SH-SY5Y (cell line): ENCODE data around the gene SPINT4.

Source experiments
- GATA2 ChIP-seq: IDR thresholded peaks from 2 replicates; pipeline ENCODE4 v1.6.1; 2011; ENCODE audit warnings: mild to moderate bottlenecking, low read depth, low read length
- GATA3 ChIP-seq: IDR thresholded peaks from 2 replicates; pipeline ENCODE4 v1.6.1; 2011; ENCODE audit warnings: low read depth, mild to moderate bottlenecking, low read length, moderate library complexity

DNA sequence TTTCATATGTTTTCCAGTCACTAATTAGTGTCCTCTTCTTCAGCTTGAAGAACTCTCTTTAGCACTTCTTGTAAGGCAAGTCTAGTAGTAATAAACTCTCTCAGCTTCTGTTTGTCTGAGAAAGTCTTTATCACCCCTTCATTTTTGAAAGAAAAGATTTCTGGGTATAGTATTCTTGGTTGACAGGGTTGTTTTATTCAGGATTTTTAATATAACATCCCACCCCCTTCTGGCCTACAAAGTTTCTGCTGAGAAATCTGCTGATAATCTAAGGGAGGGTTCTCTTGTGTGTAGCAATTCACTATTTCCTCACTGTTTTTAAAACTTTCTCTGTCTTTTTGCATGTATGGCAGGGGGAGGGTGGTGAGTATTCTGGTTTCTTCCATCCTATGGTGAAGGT, 42.5 kb upstream of the SPINT4 start:
- TF ChIP-seq GATA2, result no peak
- TF ChIP-seq GATA3, result no peak
